ENCODE data around the gene SDHAF3.
"Not testable (repeated sequence)": the region's sequence is repeated elsewhere in the genome, so short reads cannot be mapped to it uniquely, and the experiment has no call there.

SDHAF3 gene

GRCh38 chr7:97123115-97123514 lies 5.6 kb downstream of the SDHAF3 start:
- not testable (repeated sequence) for DNase-seq (ENCODE audit: low read depth in 2 of 2, low spot score in 1 of 2)

DNA sequence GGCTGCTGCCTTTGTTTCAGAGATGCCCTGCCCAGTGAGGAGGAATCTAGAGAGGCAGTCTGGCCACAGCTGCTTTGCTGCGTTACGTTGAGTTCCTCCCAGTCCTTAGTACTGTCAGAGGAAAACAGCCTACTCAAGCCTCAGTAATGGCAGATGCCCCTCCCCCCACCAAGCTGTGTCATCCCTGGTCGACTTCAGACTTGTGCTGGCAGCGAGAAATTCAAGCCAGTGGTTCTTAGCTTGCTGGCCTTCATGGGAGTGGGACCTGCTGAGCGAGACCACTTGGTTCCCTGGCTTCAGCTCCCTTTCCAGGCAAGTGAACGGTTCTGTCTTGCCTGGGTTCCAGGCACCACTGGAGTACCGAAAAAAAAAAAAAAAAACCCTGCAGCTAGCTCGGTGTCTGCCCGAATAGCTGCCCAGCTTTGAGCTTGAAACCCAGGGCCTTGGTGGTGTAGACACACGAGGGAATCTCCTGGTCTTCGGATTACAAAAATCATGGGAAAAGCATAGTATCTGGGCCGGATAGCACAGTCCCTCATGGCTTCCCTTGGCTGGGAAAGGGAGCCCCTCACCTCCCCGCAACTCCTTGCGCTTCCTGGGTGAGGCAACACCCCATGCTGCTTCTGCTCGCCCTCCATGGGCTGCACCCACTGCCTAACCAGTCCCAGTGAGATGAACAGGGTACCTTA lies 9.1 kb downstream of the SDHAF3 start:
- DNase-seq (ENCODE audit: low read depth in 2 of 2, low spot score in 1 of 2), result no peak

DNA sequence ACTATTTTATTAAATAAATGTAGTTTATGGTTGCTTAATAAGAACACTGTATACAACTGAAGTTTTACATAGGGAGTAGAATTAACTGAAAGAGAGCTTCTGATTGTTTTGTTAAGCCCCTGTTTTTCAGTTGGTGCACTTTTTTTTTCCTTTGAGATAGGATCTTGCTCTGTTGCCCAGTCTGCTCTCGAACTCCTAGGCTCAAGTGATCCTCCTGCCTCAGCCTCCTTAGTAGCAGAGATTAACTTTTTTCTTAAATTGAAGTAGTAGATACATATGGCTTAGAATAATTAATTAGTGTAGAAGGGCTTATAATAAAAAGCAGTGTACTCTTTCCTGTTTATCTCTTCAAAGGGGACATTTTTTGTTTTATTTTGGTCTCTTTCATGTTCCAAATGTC lies 11.2 kb downstream of the SDHAF3 start:
- no peak for DNase-seq (ENCODE audit: low read depth in 2 of 2, low spot score in 1 of 2)

DNA sequence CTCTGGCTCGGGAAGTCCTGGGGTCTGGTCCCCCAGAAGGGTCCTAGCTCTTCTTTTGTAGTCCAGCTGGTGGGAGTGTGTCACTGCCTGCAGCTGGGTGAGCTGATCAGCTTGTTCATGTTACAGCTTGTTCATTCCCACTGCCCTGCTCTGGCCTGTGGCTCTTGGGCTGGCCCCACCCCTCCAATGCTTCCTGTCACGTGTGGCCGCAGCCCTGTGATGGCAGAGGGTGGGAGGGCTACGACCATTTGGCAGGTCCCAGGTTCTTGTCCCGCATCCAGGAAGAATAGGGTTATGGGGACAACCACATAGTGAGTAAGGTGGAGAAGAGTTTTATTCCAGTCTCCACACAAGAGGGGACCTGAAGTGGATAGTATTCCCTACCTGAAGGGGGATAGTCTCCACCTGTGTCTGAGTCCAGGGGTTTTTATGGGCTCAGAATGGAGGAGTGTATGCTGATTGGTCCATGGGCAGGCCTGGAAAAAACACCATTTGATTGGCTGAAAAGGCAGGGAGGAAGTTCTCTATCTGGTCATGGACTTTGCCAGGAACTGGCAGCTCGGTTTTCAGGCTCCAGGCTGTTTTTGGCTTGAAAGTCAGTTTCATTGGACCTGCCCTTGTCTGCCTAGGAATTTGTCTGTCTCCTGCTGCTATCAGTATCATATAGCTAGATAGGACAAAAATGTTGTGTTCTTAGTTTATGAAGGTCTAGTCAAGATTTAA lies 13.1 kb downstream of the SDHAF3 start:
- no peak for DNase-seq (ENCODE audit: low read depth in 2 of 2, low spot score in 1 of 2)

GRCh38 chr7:97133159-97133558 lies 15.7 kb downstream of the SDHAF3 start:
- DNase-seq (ENCODE audit: low read depth in 2 of 2, low spot score in 1 of 2), result no peak

- DNase-seq (ENCODE audit: low read depth in 2 of 2, low spot score in 1 of 2), result no peak
Observed at GRCh38 chr7:97138830-97139229, 21.3 kb downstream of the SDHAF3 start.

- DNase-seq (ENCODE audit: low read depth in 2 of 2, low spot score in 1 of 2), result no peak
Observed at GRCh38 chr7:97145068-97145467, 27.6 kb downstream of the SDHAF3 start.

DNA sequence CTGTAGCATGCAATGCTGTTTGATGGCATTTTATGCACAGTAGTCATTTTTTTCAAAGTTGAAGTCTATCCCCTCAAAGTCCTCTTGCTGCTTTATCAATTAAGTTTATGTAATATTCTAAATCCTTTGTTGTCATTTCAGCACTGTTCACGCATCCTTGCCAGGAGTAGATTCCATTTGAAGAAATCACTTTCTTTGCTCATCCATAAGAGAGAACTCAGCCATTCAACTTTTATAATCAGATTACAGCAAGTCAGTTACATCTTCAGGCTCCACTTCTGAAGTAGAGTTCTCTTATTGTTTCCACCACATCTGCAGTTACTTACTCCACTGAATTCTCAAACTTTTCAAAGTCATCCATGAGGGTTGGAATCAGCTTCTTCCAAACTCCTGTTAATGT lies 32.3 kb downstream of the SDHAF3 start:
- DNase-seq (ENCODE audit: low read depth in 2 of 2, low spot score in 1 of 2), result no peak

GRCh38 chr7:97155897-97156418 lies 38.5 kb downstream of the SDHAF3 start:
- no peak for DNase-seq (ENCODE audit: low read depth in 2 of 2, low spot score in 1 of 2)

GRCh38 chr7:97159984-97160383 lies 42.5 kb downstream of the SDHAF3 start:
- DNase-seq (ENCODE audit: low read depth in 2 of 2, low spot score in 1 of 2), result not testable (repeated sequence)

GRCh38 chr7:97161609-97162008 lies 44.1 kb downstream of the SDHAF3 start:
- DNase-seq (ENCODE audit: low read depth in 2 of 2, low spot score in 1 of 2), result not testable (repeated sequence)

- DNase-seq (ENCODE audit: low read depth in 2 of 2, low spot score in 1 of 2), result no peak
Observed at GRCh38 chr7:97166308-97166707, 48.8 kb downstream of the SDHAF3 start.

GRCh38 chr7:97167176-97167575 lies 49.7 kb downstream of the SDHAF3 start:
- no peak for DNase-seq (ENCODE audit: low read depth in 2 of 2, low spot score in 1 of 2)

DNA sequence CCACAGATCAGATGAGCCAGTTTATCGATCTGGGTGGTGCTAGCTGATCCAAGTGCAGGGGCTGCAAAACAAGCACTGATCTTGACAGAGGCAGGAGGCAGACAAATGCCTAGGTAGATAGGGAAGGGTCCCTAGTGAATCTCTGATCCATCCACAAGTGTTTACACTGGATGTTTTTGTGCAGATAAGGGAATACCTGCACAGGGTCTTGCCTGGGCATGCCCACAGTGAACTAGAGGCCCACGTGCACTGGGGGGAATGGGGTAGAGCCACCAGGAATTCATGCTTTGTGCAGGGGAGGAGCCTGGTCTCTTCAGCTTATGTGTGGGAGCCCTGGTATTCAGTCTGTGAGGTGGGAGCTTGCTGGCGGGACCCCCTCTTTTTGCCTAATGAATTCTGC lies 50.3 kb downstream of the SDHAF3 start:
- no peak for DNase-seq (ENCODE audit: low read depth in 2 of 2, low spot score in 1 of 2)

- no peak for DNase-seq (ENCODE audit: low read depth in 2 of 2, low spot score in 1 of 2)
Observed at GRCh38 chr7:97174303-97174702, 56.8 kb downstream of the SDHAF3 start.

GRCh38 chr7:97179454-97180104 lies 62.1 kb downstream of the SDHAF3 start:
- DNase-seq (ENCODE audit: low read depth in 2 of 2, low spot score in 1 of 2), result peak; percentile 8 to 13

- DNase-seq (ENCODE audit: low read depth in 2 of 2, low spot score in 1 of 2), result no peak
Observed at GRCh38 chr7:97187067-97187466, 69.6 kb downstream of the SDHAF3 start.

DNA sequence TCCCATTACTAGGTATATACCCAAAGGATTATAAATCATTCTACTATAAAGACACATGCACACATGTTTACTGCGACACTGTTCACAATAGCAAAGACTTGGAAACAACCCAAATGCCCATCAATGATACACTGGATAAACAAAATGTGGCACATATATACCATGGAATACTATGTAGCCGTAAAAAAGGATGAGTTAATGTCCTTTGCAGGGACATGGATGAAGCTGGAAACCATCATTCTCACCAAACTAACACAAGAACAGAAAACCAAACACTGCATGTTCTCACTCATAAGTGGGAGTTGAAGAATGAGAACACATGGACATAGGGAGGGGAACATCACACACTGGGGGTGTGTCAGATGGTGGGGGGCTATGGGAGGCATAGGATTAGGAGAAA lies 78.7 kb downstream of the SDHAF3 start:
- not testable (repeated sequence) for DNase-seq (ENCODE audit: low read depth in 2 of 2, low spot score in 1 of 2)

- no peak for DNase-seq (ENCODE audit: low read depth in 2 of 2, low spot score in 1 of 2)
Observed at GRCh38 chr7:97198596-97198995, 81.1 kb downstream of the SDHAF3 start.

- no peak for DNase-seq (ENCODE audit: low read depth in 2 of 2, low spot score in 1 of 2)
Observed at GRCh38 chr7:97200018-97200417, 82.5 kb downstream of the SDHAF3 start.

DNA sequence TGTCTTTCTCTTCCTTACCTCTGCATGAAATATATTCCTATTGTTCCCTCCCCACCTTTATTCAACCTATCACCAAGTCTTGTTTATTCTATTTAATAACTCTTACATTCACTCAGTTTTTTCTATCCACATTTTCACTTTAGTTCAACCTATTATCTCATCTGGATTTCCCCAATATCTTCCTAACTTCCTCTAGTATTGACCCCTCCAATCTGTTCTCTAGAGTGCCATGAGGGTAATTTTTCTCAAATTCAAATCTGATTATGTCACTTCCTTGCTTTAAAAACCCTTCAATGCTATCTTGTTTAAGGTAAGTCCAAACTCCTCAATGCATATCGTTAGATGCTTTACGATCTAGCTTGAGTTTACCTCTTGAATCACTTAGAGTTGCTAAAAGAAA lies 86.5 kb downstream of the SDHAF3 start:
- no peak for DNase-seq (ENCODE audit: low read depth in 2 of 2, low spot score in 1 of 2)

- DNase-seq (ENCODE audit: low read depth in 2 of 2, low spot score in 1 of 2), result no peak
Observed at GRCh38 chr7:97204821-97205220, 87.3 kb downstream of the SDHAF3 start.
